Measurements from ENCODE around the gene ESR1.

GRCh38 chr6:152146385-152146784 is 338.9 kb downstream of the ESR1 start:
- TF ChIP-seq YY1 (IDR thresholded peaks at IDR 0.05; ENCODE audit: insufficient read depth, insufficient read length) (no peak), SUZ12 (IDR thresholded peaks at IDR 0.05; ENCODE audit: extremely low read depth, insufficient read depth, insufficient read length) (no peak), ZNF274 (IDR thresholded peaks at IDR 0.05; ENCODE audit: low read depth, low read length) (no peak)
